ENCODE data around the gene SH2D3C. TPM values are rescaled to one million over a fixed set of nuclear protein-coding genes. Genes with fewer than 3 reads are reported as not detected.

SH2D3C gene
- total RNA-seq, 4 donors from 2014 or later, result 1.4 to 22.3 (median 4.1) TPM

GRCh38 chr9:127689329-127690000, 89.0 kb downstream of the SH2D3C start:
- no peaks in the 10 kb centered on the region for H3K27me3 ChIP-seq
- no peak overlapping the region for H3K4me3 ChIP-seq
- H3K9me3 ChIP-seq, result no peaks in the 10 kb centered on the region
- no peak for DNase-seq
- H3K36me3 ChIP-seq, result peaks cover 0 to 8% (median 0%) of the 10 kb centered on the region in 3 donors
- TF ChIP-seq CTCF (IDR thresholded peaks at IDR 0.05) (no peak), POLR2A (IDR thresholded peaks at IDR 0.05) (no peak)
- no peaks in the 10 kb centered on the region for H3K4me1 ChIP-seq
- no peak overlapping the region for H3K27ac ChIP-seq

Other genes starting within 250 kb of the SH2D3C start
- 10 to 100 TPM in 2 of 4 donors, 1 to 10 TPM in 2; 4.4 to 90.8 (median 12.6) TPM for gene STXBP1, start 166.4 kb downstream of the SH2D3C start, total RNA-seq
- under 1 TPM in 1 of 4 donors, not detected in 3; 0.27 TPM for gene CFAP157, start 71.7 kb downstream of the SH2D3C start, total RNA-seq
- gene PTRH1, start 63.0 kb downstream of the SH2D3C start, total RNA-seq, result 10 to 100 TPM in 1 of 4 donors, 1 to 10 TPM in 2, not detected in 1; 5.2 to 14.9 (median 7.9) TPM
- gene TTC16, start 62.6 kb downstream of the SH2D3C start, total RNA-seq, result not detected
- 10 to 100 TPM; 26.4 to 70.9 (median 35.4) TPM for gene TOR2A, start 43.4 kb downstream of the SH2D3C start, total RNA-seq
- gene CDK9, start 7.4 kb upstream of the SH2D3C start, total RNA-seq, result 100 to 1,000 TPM in 1 of 4 donors, 10 to 100 TPM in 3; 53.6 to 116 (median 83.9) TPM
- gene FPGS, start 24.2 kb upstream of the SH2D3C start, total RNA-seq, result 100 to 1,000 TPM in 1 of 4 donors, 10 to 100 TPM in 3; 46.1 to 105 (median 71.5) TPM
- gene ENG, start 76.0 kb upstream of the SH2D3C start, total RNA-seq, result 10 to 100 TPM in 3 of 4 donors, 1 to 10 TPM in 1; 7.0 to 49.5 (median 25.0) TPM
- gene AK1, start 99.0 kb upstream of the SH2D3C start, total RNA-seq, result 10 to 100 TPM in 3 of 4 donors, 1 to 10 TPM in 1; 2.5 to 22.3 (median 18.4) TPM
- 10 to 100 TPM in 3 of 4 donors, 1 to 10 TPM in 1; 7.7 to 88.3 (median 18.9) TPM for gene ST6GALNAC6, start 120.9 kb upstream of the SH2D3C start, total RNA-seq
- 100 to 1,000 TPM in 1 of 4 donors, 10 to 100 TPM in 3; 39.9 to 119 (median 46.7) TPM for gene ST6GALNAC4, start 138.4 kb upstream of the SH2D3C start, total RNA-seq
- gene PIP5KL1, start 152.1 kb upstream of the SH2D3C start, total RNA-seq, result 1 to 10 TPM in 1 of 4 donors, not detected in 3; 2.5 TPM
- 10 to 100 TPM; 20.6 to 27.3 (median 22.1) TPM for gene DPM2, start 159.2 kb upstream of the SH2D3C start, total RNA-seq
- gene EEIG1, start 202.3 kb upstream of the SH2D3C start, total RNA-seq, result 100 to 1,000 TPM in 3 of 4 donors, 10 to 100 TPM in 1; 71.8 to 219 (median 122) TPM

Data from Peyer's patch (tissue), 4 donors.